Suprapubic skin (tissue), 4 donors: Measurements from ENCODE around the gene MANBA. TPM values are rescaled to one million over a fixed set of nuclear protein-coding genes. Genes with fewer than 3 reads are reported as not detected.
"Not testable (repeated sequence)": the region's sequence is repeated elsewhere in the genome, so short reads cannot be mapped to it uniquely, and the experiment has no call there.

Experiments
- DNase-seq, 2 donors: peaks; one replicate each; pipeline ENCODE4 v3.0.0-alpha.2; 2019; ENCODE audit warnings: low spot score in 2 of 2
- H3K27ac ChIP-seq: fragments of 200-600 bp; sonication (generic); one replicate; pipeline ENCODE4 v1.5.1; 2019
- H3K27me3 ChIP-seq: fragments of 200-600 bp; sonication (generic); one replicate; pipeline ENCODE4 v1.5.1; 2019
- H3K36me3 ChIP-seq: fragments of 200-600 bp; sonication (generic); one replicate; pipeline ENCODE4 v1.5.1; 2019
- H3K4me1 ChIP-seq: fragments of 200-600 bp; sonication (generic); one replicate; pipeline ENCODE4 v1.5.1; 2019
- H3K4me3 ChIP-seq: fragments of 200-600 bp; sonication (generic); one replicate; pipeline ENCODE4 v1.5.1; 2019; ENCODE audit warnings: mild to moderate bottlenecking
- H3K9me3 ChIP-seq: fragments of 200-600 bp; sonication (generic); one replicate; pipeline ENCODE4 v1.5.1; 2019
- EP300 ChIP-seq: sonication (generic); formaldehyde crosslinking; IDR thresholded peaks from one replicate; pipeline ENCODE4 v1.6.1; 2017; ENCODE audit warnings: antibody characterized with exemption
- POLR2A ChIP-seq, 2 donors: fragments of 450-650 bp; IDR thresholded peaks; one replicate each; pipeline ENCODE4 v1.6.1; 2017; ENCODE audit warnings: antibody characterized with exemption in 2 of 2, mild to moderate bottlenecking in 2 of 2, moderate library complexity in 2 of 2
- POLR2AphosphoS5 ChIP-seq, 3 donors: sonication (generic); formaldehyde crosslinking; IDR thresholded peaks; one replicate each; pipeline ENCODE4 v1.6.1; 2017; ENCODE audit warnings: antibody characterized with exemption in 3 of 3
- WGBS: methylation state at CpG from one replicate; pipeline ENCODE4 v1.1.5; 2018; 5-methylcytosine and 5-hydroxymethylcytosine counted together
- total RNA-seq, 4 donors: library from RNA; depleted of rRNA; stranded (reverse); fragments of >200 nt; gene quantifications; one replicate each; pipeline ENCODE4 v1.1.0, GENCODE V29; 2016
- TF ChIP-seq, protein P1 (sequence below), 2 donors: fragments of 200-600 bp in 1 of 2; fragments of 450-650 bp in 1 of 2; sonication (generic) in 1 of 2; IDR thresholded peaks; one replicate each; pipeline ENCODE4 v1.5.1; 2016 to 2019; ENCODE audit warnings: antibody characterized with exemption in 2 of 2, mild to moderate bottlenecking in 1 of 2, moderate library complexity in 1 of 2

The MANBA gene
- total RNA-seq, 4 donors from 2014 or later = 11.0 to 36.1 (median 21.1) TPM

DNA sequence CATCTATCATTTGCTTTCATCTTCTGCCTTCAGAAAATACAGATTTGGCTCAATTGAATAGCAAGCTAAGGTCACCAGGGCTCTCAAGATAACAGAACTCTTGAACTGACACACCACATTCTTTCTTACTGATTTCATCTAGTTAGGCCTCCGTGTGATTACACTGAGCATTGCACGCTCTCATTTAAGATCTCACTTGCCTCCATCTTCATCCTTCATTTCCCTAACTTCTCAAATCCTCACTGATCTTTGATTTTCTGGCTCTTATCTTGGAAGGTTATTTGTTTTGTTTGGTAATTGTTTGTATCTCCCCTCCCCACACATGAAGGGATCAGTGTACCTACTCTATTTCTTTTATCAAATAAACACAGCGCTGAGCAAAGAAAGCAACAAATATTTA lies 47.7 kb downstream of the MANBA start:
- 68% methylated on average over 3 of the region's 3 CpGs for WGBS
- TF ChIP-seq POLR2A (IDR thresholded peaks at IDR 0.05) = no peak
- TF ChIP-seq, protein P1, sequence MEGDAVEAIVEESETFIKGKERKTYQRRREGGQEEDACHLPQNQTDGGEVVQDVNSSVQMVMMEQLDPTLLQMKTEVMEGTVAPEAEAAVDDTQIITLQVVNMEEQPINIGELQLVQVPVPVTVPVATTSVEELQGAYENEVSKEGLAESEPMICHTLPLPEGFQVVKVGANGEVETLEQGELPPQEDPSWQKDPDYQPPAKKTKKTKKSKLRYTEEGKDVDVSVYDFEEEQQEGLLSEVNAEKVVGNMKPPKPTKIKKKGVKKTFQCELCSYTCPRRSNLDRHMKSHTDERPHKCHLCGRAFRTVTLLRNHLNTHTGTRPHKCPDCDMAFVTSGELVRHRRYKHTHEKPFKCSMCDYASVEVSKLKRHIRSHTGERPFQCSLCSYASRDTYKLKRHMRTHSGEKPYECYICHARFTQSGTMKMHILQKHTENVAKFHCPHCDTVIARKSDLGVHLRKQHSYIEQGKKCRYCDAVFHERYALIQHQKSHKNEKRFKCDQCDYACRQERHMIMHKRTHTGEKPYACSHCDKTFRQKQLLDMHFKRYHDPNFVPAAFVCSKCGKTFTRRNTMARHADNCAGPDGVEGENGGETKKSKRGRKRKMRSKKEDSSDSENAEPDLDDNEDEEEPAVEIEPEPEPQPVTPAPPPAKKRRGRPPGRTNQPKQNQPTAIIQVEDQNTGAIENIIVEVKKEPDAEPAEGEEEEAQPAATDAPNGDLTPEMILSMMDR (IDR thresholded peaks at IDR 0.05) = no peak
- TF ChIP-seq EP300 = no peak
- no peak for TF ChIP-seq POLR2AphosphoS5 (IDR thresholded peaks at IDR 0.05)
- H3K27me3 ChIP-seq = no peaks in the 10 kb centered on the region

DNA sequence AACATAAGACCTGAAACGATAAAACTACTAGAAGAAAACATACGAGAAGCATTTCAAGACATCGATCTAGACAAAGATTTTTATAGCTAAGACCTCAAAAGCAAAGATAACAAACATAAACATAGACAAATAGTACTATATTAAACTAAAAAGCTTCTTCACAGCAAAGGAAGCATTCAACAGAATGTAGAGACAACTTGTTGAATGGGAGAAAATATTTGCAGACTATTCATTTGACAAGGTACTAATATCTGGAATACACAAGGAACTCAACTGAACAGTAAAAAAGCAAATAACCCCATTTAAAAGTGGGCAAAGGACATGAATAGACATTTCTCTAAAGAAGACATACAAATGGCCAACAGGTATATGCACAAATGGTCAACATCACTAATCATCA lies 49.8 kb downstream of the MANBA start:
- H3K4me3 ChIP-seq = no peak overlapping the region
- no peak overlapping the region for H3K27ac ChIP-seq
- 88% methylated on average over 3 of the region's 3 CpGs for WGBS
- H3K27me3 ChIP-seq = no peaks in the 10 kb centered on the region
- TF ChIP-seq EP300 (no peak), POLR2AphosphoS5 (IDR thresholded peaks at IDR 0.05) (no peak), POLR2A (IDR thresholded peaks at IDR 0.05) (no peak)
- TF ChIP-seq, protein P1 (IDR thresholded peaks at IDR 0.05) = no peak
- H3K4me1 ChIP-seq = no peaks in the 10 kb centered on the region
- DNase-seq = no peak
- no peaks in the 10 kb centered on the region for H3K9me3 ChIP-seq
- peaks cover 3% of the 10 kb centered on the region for H3K36me3 ChIP-seq

More for the DNA sequence above, 47.7 kb downstream of the MANBA start:
- Histone ChIP-seq H3K4me3 (no peak overlapping the region), H3K4me1 (no peaks in the 10 kb centered on the region), H3K36me3 (peaks cover 6% of the 10 kb centered on the region), H3K27ac (no peak overlapping the region), H3K9me3 (no peaks in the 10 kb centered on the region)
- DNase-seq = no peak

DNA sequence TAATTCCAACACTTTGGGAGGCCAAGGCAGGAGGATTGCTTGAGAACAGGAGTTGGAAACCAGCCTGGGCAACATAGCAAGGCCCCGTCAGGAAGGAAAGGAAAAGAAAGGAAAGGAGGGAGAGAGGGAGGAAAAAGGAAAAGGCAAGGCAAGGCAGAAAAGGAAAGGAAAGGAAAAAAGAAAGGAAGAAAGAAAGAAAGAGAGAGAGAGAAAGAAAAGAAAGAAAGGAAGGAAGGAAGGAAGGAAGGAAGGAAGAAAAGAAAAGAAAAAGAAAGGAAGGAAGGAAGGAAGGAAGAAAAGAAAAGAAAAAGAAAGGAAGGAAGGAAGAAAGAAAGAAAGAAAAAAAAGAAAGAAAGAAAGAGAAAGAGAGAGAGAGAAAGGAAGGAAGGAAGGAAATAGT lies 51.7 kb downstream of the MANBA start:
- not testable (repeated sequence) for H3K36me3 ChIP-seq, H3K27ac ChIP-seq, H3K4me1 ChIP-seq, H3K9me3 ChIP-seq, H3K27me3 ChIP-seq, DNase-seq, H3K4me3 ChIP-seq
- 93% methylated on average over 1 of the region's 1 CpG for WGBS

DNA sequence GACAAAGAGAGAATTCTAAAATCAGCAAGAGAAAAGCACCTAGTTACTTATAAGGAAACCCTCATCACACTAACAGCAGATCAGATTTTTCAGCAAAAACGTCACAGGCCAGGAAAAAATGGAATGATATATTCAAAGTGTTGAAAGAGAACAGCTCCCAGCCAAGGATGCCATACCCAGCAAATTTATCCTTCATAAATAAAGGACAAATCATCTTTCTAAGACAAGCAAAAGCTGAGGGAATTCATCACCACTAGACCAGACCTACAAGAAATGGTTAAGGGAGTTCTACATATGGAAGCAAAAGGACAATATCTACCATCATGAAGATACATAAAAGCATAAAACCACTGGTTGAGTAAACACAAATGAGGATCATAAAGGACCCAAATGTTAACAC lies 53.6 kb downstream of the MANBA start:
- no peak for DNase-seq
- Histone ChIP-seq H3K27me3 (no peaks in the 10 kb centered on the region), H3K36me3 (peaks cover 3% of the 10 kb centered on the region), H3K4me1 (no peaks in the 10 kb centered on the region), H3K9me3 (no peaks in the 10 kb centered on the region), H3K27ac (no peak overlapping the region), H3K4me3 (no peak overlapping the region)
- WGBS = 92% methylated on average over 1 of the region's 1 CpG
- no peak for TF ChIP-seq POLR2A (IDR thresholded peaks at IDR 0.05)
- TF ChIP-seq, protein P1 (IDR thresholded peaks at IDR 0.05) = no peak
- no peak for TF ChIP-seq POLR2AphosphoS5 (IDR thresholded peaks at IDR 0.05)

DNA sequence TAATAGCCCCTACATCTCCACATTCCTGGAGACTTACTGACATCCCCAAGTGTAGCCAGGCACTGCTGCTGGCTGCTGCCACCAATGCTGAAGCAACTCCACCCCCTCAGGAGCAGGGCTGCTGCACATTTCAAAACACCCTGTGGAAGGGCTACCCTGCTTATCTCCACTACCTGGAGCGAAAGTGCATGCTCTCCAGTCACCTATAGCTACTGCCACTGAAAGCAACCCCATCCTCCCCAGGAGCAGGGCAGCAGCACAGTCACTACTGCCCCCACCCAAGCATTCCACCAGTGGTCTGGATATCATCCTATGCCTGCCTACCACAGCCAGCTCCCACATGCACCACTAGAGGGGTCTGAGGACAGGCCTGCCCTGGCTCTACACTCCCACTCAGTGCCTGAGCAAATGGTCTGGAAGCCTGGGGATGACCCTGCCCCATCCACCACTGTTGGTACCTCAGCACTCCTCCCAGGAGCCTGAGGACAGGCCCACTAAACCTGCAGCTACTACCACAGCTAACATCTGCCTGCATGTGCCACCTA lies 55.3 kb downstream of the MANBA start:
- no peak for TF ChIP-seq EP300
- TF ChIP-seq, protein P1 (IDR thresholded peaks at IDR 0.05) = no peak
- TF ChIP-seq POLR2AphosphoS5 (IDR thresholded peaks at IDR 0.05) = no peak
- TF ChIP-seq POLR2A (IDR thresholded peaks at IDR 0.05) = no peak
- WGBS = no CpG with 5 or more reads among the region's 1 CpG
- no peaks in the 10 kb centered on the region for H3K9me3 ChIP-seq

DNA sequence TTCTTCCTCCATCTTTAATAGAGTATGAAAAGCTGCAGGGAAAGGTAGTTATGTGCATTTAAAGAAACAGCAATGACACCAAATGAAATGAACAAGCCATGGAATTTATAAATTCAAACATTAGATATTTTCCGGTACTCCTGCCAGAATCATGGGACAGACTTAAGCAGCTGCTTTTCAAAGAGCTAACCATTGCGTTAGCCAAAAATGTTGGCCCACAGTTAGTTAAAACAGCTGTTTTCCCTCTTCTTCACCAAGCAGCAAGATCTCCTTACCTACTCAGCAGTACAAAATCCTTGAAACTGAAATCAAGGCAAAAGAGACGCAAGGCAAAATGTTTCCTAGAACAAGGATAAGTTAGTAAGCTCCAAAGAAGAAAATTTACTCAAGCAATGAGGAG lies 64.0 kb downstream of the MANBA start:
- Histone ChIP-seq H3K27ac (no peak overlapping the region), H3K9me3 (no peaks in the 10 kb centered on the region), H3K4me3 (no peak overlapping the region), H3K4me1 (no peaks in the 10 kb centered on the region), H3K36me3 (peaks cover 7% of the 10 kb centered on the region), H3K27me3 (no peaks in the 10 kb centered on the region)
- DNase-seq = no peak
- WGBS = 76% methylated on average over 3 of the region's 3 CpGs
- TF ChIP-seq POLR2AphosphoS5 (IDR thresholded peaks at IDR 0.05) = no peak
- TF ChIP-seq EP300 = no peak
- no peak for TF ChIP-seq POLR2A (IDR thresholded peaks at IDR 0.05)
- TF ChIP-seq, protein P1 (IDR thresholded peaks at IDR 0.05) = no peak

More for the DNA sequence above, 55.3 kb downstream of the MANBA start:
- DNase-seq = no peak
- no peak overlapping the region for H3K27ac ChIP-seq
- H3K4me3 ChIP-seq = no peak overlapping the region
- H3K4me1 ChIP-seq = no peaks in the 10 kb centered on the region
- H3K27me3 ChIP-seq = no peaks in the 10 kb centered on the region
- no peaks in the 10 kb centered on the region for H3K36me3 ChIP-seq
